HG02588 (cell line): ENCODE results near the gene ANKUB1.

ENCODE experiments used
- ATAC-seq: cut with Tn5 transposase; IDR thresholded peaks from one replicate; pipeline ENCODE4 v1.9.1; 2021; ENCODE audit warnings: mild to moderate bottlenecking, moderate library complexity; ENCODE audit not compliant: unreplicated experiment

The ANKUB1 gene

DNA sequence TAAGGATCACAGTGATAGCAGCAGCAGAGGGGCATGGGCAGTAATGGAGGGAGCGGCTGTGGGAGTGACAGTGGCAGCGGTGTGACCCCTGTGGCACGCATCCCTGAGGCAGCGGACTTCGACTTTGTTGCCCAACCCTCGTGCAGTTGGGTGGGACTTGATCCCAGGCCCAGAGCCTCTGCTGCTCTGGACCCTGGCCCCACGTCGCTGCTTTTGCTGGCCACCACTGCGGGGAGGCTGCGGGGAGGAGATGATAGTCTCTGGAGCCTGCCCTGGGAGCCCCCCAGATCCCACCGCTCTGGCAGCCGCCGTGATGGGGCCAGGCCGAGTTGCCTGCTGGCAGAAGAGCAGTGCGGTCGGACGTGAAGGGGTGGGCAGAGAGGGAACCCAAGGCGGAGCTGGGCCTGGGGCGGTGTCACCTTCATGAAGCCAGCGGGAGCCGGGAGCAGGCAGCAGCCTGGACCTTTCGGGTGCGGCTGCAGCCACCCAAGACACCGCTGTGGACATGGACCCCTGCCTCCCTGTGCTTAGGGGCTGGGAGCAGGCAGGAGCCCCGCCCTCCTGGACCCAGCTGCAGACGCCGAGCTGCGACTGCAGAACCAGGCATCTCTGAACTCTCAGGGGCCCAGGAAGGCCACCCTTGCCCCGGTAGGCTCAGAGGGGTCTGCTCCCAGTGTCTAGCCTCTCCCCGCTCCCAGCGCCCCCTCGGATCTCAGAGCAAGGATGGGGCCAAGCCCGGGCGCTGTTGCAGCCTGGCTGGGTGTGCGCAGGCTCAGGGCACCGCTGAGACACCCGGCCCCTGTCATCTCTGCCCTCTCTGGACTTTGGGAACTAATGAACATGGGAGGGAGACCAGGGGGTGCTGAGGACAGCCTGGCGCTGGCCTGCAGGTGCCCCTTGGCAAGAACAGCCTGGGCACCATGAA, 78.4 kb downstream of the ANKUB1 start:
- ATAC-seq, result no peak
